ENCODE data around the gene ZBTB7C. TPM values are rescaled to one million over a fixed set of nuclear protein-coding genes. Genes with fewer than 3 reads are reported as not detected.

The ZBTB7C gene
- total RNA-seq, 4 donors from 2014 or later, result 5.0 to 14.1 (median 13.3) TPM

GRCh38 chr18:48122816-48123215 lies 286.4 kb downstream of the ZBTB7C start:
- ATAC-seq (ENCODE audit: low FRiP score) (no peak), DNase-seq (ENCODE audit: low spot score) (no peak)
- TF ChIP-seq CTCF (IDR thresholded peaks at IDR 0.05), result no peak

GRCh38 chr18:48122376-48122775 lies 286.8 kb downstream of the ZBTB7C start:
- no peak for ATAC-seq (ENCODE audit: low FRiP score)
- TF ChIP-seq CTCF (IDR thresholded peaks at IDR 0.05), result no peak
- DNase-seq (ENCODE audit: low spot score), result no peak

- no peak for DNase-seq (ENCODE audit: low spot score)
- TF ChIP-seq CTCF (IDR thresholded peaks at IDR 0.05), result no peak
- ATAC-seq (ENCODE audit: low FRiP score), result no peak
Observed at GRCh38 chr18:48121752-48122151, 287.4 kb downstream of the ZBTB7C start.

GRCh38 chr18:48119204-48119603 lies 290.0 kb downstream of the ZBTB7C start:
- TF ChIP-seq CTCF (IDR thresholded peaks at IDR 0.05), result no peak
- no peak for DNase-seq (ENCODE audit: low spot score)
- ATAC-seq (ENCODE audit: low FRiP score), result no peak

DNA sequence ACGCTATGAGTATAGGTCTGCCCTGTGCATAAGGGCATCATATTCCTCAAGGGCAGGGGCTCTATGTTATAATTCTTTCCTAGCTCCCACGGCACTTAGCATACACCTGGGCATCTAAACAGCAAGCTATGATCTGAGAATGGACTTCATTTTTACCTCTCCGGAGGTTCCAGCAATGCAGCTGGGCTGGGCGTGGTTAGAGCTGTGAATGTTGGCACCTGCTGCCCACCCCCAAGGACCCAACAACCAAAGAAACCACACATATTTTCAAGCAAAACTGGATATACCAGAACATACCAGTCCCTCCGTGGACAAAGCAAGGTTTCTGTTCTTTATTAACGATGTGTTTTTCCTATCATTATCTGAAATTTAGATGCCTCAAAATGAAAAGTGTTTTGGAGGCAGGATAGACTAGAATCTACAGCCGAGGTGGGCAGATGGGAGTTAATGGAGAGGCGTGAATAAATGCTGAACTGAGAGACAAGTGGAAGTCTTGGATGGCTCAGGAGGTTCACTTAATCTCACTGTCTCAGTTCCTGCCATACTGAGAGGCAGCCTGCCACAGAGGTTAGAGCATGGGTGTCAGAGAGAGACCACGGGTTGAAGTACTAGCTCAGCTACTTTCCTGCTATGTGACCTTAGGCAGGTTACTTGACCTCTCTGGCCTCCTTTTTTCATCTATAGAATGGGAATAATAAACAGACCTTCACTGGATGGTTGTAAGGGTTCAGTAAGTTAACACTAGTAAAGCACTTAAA lies 292.1 kb downstream of the ZBTB7C start:
- TF ChIP-seq CTCF (IDR thresholded peaks at IDR 0.05), result no peak
- no peak for ATAC-seq (ENCODE audit: low FRiP score)
- no peak for DNase-seq (ENCODE audit: low spot score)

DNA sequence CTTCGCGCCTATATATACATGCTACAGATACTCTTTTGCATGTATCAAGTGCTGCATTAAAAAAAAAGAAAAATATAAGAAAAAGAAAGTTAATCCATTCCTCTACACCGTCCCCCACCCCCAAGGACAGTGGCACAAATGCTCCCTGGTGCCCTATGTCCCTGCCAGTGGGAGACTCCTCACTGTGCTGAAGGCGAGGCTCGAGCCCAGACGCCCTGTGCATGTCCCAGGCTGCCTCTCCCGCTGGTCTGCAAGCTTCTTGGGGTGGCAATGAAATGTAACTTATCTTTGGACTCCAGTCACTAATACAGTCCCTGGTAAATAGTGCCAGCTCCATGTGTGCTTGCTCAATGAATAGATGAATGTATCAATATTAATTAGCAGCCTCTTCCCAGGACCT lies 293.2 kb downstream of the ZBTB7C start:
- TF ChIP-seq CTCF (IDR thresholded peaks at IDR 0.05), result no peak
- no peak for DNase-seq (ENCODE audit: low spot score)
- ATAC-seq (ENCODE audit: low FRiP score), result no peak

DNA sequence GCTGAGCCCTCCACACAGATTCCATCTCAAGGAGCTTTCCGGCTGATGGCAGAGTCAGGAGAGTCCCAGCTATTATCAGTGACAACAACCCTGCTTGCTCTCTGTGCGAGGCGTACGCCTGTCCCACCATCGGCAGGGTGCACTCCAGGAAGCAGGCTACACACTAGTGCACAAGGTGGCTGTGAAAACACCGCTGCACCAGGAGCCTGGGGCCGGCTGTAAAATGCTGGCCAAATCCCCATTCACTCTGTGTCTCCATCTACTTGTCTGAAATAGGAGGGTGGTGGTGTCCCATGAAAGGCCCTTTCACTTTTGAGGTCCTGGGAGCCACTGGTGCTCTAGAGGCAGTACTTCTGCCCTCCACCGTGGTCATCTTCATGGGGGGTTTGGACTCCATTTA lies 295.5 kb downstream of the ZBTB7C start:
- DNase-seq (ENCODE audit: low spot score) (no peak), ATAC-seq (ENCODE audit: low FRiP score) (no peak)
- no peak for TF ChIP-seq CTCF (IDR thresholded peaks at IDR 0.05)
